HG03064 (cell line): ENCODE results near the gene ETS1.

Experiments
- ATAC-seq: cut with Tn5 transposase; IDR thresholded peaks from one replicate; pipeline ENCODE4 v1.9.1; 2021; ENCODE audit warnings: low read depth; ENCODE audit not compliant: unreplicated experiment

The ETS1 gene

DNA sequence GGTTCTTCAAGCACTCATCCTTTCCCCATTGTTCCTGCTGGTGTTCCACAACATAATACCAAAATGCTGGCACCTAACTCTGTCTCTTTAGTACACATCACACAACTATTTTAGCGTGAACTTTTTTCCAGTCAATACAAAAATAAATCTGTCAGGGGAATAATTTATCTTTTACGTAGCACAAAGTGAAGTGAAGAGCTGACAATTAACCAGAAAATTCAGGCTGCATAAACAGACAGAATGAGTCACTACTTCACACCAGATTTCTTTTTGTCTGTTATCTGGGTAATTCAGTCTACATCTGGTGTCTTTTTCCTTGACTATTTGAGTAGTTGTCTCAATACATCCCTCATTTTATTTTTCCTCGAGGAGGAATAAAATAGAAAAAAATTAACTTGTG, 7.9 kb upstream of the ETS1 start:
- no peak for ATAC-seq

- no peak for ATAC-seq
These were observed 6.9 kb upstream of the ETS1 start for GRCh38 chr11:128594226-128594625.

GRCh38 chr11:128593281-128593680, 5.9 kb upstream of the ETS1 start:
- ATAC-seq, result no peak

GRCh38 chr11:128592454-128592853, 5.1 kb upstream of the ETS1 start:
- ATAC-seq, result no peak

- ATAC-seq, result no peak
These were observed 3.2 kb upstream of the ETS1 start for GRCh38 chr11:128590587-128590986.

GRCh38 chr11:128589998-128590397, 2.6 kb upstream of the ETS1 start:
- ATAC-seq, result no peak

GRCh38 chr11:128588093-128588492, 735 bp upstream of the ETS1 start:
- ATAC-seq, result no peak

DNA sequence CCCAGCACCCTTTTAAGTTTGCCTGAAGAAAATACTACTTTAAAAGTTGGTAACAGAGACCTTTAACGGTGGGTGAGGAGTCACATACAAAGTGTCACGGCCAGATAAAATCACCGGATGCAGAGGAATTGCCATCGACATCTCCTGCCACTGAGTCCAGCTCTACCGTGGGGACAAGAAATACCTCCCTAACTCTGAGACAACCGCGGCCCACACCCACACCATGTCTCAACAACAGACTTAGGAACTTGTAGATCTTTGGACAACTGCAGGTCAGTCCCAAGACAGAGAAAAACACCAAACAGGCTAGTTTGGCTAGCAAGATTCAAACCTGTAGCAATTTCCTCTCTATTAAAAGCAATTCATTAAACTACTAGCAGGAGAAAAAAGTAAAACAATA, 669 bp downstream of the ETS1 start:
- ATAC-seq, result no peak

DNA sequence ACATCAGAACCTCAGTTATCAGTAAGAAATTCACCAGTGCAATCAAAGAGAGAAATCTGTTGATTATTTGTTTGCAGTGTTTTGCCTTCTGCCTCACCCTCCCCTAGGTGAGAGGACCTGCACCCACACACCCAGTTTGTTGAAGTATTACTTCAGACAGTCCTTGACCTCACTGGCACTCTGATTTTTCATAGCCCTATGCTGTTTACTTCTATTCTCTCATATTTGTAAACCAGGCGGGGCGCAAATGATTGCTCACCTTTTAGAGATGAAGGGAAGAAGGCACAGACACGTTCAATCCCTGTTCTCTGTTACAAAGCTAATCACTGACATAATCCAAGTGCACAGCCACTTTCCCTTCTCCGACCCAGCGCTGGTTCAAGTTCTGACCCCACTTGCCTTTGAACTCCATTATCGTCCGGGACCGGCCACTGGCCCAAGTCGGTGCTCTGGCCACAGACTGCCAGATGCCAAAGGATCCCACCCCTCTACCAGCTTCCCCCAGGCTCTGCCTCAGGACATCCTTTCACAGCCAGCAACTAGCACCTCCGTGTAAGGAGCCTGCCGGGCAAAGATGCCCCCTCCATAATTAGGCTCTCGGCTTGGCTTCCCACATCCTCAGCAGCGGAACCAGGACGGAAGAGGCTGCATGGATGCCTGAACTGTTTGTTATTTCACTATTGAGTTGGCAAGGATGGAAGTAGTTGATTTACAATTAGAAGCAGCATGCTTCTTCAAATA, 1.7 kb downstream of the ETS1 start:
- no peak for ATAC-seq

GRCh38 chr11:128584253-128584652, 3.1 kb downstream of the ETS1 start:
- no peak for ATAC-seq

DNA sequence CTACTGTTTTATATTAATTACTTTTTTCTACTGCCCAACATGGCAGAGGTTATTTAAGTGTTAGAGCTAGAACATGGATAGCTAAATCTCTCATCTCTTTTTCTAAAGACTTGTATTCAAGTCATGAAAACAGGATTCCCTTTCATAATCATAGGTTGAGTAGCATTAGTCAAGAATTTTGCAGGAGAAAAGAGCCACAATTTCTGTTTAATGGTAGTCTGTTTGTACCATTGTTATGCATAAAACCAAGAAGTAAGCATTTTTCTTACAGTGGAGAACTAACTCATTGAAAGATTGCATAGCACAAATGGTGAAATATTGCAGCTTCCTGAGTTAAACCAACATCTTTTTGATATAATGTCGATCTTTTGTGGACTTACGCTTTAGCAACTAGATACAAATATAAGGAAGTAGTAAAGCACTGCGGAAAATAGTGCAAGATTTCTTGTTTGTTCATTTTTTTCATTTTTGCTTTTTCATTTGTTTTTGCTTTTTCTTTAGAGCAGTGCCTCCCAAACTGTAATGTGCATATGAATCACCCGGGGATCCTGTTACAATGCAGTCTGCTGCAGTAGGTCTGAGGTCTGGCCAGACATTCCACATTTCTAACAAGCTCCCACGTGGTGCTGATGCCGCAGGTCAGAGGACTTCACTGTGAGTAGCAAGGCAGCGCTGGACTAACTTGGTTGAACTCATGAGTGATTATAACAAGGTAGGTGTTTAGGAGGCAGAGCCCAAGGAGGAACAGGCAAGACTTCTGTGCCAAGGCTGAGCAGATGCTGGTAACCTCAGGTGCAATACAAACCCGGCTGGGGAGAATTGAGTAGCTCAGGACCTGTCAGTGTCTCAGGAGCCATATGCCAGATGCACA, 4.6 kb downstream of the ETS1 start:
- no peak for ATAC-seq

- no peak for ATAC-seq
These were observed 5.6 kb downstream of the ETS1 start for GRCh38 chr11:128581561-128582272.

DNA sequence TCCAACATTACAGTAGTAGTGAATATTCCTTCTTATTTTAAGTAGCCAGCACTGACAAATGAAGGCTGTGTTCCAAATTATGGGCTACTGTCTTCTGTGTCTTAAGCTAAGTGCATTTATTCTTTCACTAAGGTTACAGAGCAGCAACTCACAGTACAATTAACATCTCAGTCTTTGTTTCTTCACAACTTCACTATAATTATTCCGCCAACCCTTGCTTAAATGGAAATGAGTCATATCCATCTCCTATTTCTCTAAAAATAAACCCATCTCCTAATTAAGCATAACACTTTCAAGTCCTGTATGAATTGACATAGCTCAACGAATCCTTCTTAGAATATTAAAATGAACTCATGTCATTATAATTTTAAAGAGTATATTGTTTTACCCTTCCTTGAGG, 6.7 kb downstream of the ETS1 start:
- ATAC-seq, result no peak

DNA sequence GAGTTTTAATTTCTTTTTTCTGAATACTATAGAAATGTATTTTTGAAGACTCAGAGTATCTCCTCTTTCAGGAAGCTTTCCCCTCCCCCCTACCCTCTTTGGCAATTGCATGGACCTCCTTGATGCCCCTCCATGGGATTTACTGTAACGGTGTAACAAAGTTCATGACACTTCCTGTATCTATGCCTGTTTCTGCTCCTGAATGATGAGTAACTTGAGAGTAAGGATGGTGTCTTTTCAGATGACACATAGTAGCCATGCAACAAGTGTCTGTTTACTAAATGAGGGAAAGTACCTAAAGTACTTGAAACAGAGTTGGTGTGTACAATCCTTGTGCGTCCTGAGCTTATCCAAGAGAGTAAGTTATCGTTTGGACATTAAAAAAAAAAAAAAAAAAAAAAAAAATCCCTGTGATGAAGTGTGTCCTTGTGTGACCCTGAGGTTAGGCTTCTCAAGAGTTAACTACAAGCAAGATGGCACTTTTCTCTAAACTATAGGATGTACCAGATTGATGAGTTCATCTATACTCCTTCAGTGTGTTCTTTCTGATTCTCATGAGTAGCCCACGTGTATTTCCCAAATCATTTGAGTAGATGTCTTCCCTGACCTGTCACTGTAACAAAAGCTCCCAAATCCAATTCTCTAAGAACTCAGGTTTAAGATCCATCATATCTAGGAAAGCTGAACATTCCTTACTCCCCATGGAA, 7.4 kb downstream of the ETS1 start:
- ATAC-seq, result peak; percentile 50

- no peak for ATAC-seq
These were observed 10.8 kb downstream of the ETS1 start for GRCh38 chr11:128576555-128576954.

DNA sequence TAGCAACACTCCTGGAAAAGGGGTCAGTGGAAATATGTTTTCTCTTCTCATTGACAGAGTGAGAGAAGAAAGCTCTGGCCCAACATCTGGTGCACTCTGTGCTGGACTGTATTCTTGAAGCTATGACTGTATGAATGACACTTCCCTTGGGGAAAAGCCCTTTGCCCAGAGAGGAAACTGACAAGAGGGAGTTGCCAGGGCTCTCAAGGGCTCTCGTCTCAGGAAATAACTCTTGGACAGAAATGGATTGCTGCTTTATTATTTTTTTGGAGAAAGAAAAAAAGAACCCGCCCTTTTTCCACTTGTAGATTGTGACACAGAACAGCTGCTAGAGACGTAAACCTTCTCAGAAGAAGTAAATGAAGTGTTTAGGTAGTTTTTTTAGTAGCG, 11.4 kb downstream of the ETS1 start:
- ATAC-seq, result no peak

GRCh38 chr11:128575174-128575960, 12.0 kb downstream of the ETS1 start:
- ATAC-seq, result no peak

DNA sequence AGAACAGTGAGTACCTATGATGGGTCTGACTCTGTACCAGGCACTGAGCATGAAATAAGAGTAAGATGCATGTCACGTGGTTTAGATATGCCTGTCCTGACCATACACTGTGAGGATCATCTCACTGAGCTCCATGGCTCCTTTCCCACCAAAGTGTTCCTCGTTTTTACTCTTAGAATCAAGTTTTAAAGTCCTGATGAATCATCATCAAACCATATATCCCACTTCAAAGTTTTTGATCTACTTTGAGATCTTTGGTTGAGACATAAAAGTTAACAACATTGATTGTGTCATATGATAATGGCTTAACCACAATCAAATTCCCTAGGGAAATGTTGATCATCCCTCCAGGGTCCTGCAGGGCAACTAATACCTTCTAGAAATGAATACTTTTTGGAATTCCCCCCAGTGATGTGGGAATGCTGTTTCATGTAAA, 12.8 kb downstream of the ETS1 start:
- no peak for ATAC-seq

- ATAC-seq, result no peak
These were observed 13.7 kb downstream of the ETS1 start for GRCh38 chr11:128573638-128574037.

- ATAC-seq, result no peak
These were observed 14.4 kb downstream of the ETS1 start for GRCh38 chr11:128572965-128573364.
